GM19099 (cell line): ENCODE measurements around the gene CMTM3.

Source experiments
- POLR2A ChIP-seq: IDR thresholded peaks from 3 replicates; pipeline ENCODE4 v1.6.1; 2011; ENCODE audit warnings: low read depth; ENCODE audit not compliant: insufficient read length; ENCODE audit errors: extremely low read depth

Gene CMTM3

GRCh38 chr16:66598111-66598510, 6.4 kb upstream of the CMTM3 start:
- no peak for TF ChIP-seq POLR2A

- TF ChIP-seq POLR2A: no peak
These were observed 4.8 kb upstream of the CMTM3 start for GRCh38 chr16:66599726-66600125.

GRCh38 chr16:66600477-66600876, 4.0 kb upstream of the CMTM3 start:
- TF ChIP-seq POLR2A: no peak

- no peak for TF ChIP-seq POLR2A
These were observed 3.0 kb upstream of the CMTM3 start for GRCh38 chr16:66601471-66601870.

GRCh38 chr16:66603537-66604375, 748 bp upstream of the CMTM3 start:
- no peak for TF ChIP-seq POLR2A

- TF ChIP-seq POLR2A: no peak
These were observed 874 bp downstream of the CMTM3 start for GRCh38 chr16:66605177-66605978.

GRCh38 chr16:66605979-66606751, 1.7 kb downstream of the CMTM3 start:
- TF ChIP-seq POLR2A: no peak

GRCh38 chr16:66608241-66609138, 4.0 kb downstream of the CMTM3 start:
- TF ChIP-seq POLR2A: no peak

GRCh38 chr16:66609139-66609510, 4.6 kb downstream of the CMTM3 start:
- TF ChIP-seq POLR2A: no peak

- no peak for TF ChIP-seq POLR2A
These were observed 5.8 kb downstream of the CMTM3 start for GRCh38 chr16:66610111-66610820.

- TF ChIP-seq POLR2A: no peak
These were observed 7.9 kb downstream of the CMTM3 start for GRCh38 chr16:66612422-66612821.

GRCh38 chr16:66614161-66614802, 9.8 kb downstream of the CMTM3 start:
- TF ChIP-seq POLR2A: no peak

- no peak for TF ChIP-seq POLR2A
These were observed 11.7 kb downstream of the CMTM3 start for GRCh38 chr16:66616169-66616568.

- no peak for TF ChIP-seq POLR2A
These were observed 12.1 kb downstream of the CMTM3 start for GRCh38 chr16:66616592-66616991.

- no peak for TF ChIP-seq POLR2A
These were observed 12.5 kb downstream of the CMTM3 start for GRCh38 chr16:66617010-66617434.
